Kidney (tissue), 14 donors: ENCODE results near the gene DUSP2. TPM values are rescaled to one million over a fixed set of nuclear protein-coding genes. Genes with fewer than 3 reads are reported as not detected.

Experiments used
- DNase-seq, 5 donors: peaks; one replicate each; pipeline ENCODE4 v3.0.0-alpha.2; 2013 to 2020
- FAIRE-seq: peaks from 2 replicates; lab custom pipeline; 2012; peaks lifted over from hg19 to GRCh38; lab: Jason Lieb, UNC
- H3K27ac ChIP-seq, 2 donors: one replicate each; pipeline ENCODE4 v1.7.0; 2013; ENCODE audit warnings: low read depth in 2 of 2, low read length in 2 of 2, inconsistent platforms in 1 of 2
- H3K27me3 ChIP-seq: one replicate; pipeline ENCODE4 v1.7.1; 2013; ENCODE audit warnings: low read length, inconsistent platforms; ENCODE audit not compliant: control insufficient read depth, insufficient read depth
- H3K36me3 ChIP-seq, 3 donors: one replicate each; pipeline versions ENCODE4 v1.7.0 to v1.7.1; 2013; ENCODE audit warnings: low read length in 3 of 3, control low read depth in 1 of 3, inconsistent platforms in 1 of 3; ENCODE audit not compliant: insufficient read depth in 3 of 3, control insufficient read depth in 2 of 3
- H3K4me1 ChIP-seq, 3 donors: one replicate each; pipeline versions ENCODE4 v1.7.0 to v1.7.1; 2013; ENCODE audit warnings: low read length in 3 of 3, inconsistent platforms in 1 of 3, low read depth in 1 of 3; ENCODE audit not compliant: control insufficient read depth in 2 of 3, insufficient read depth in 2 of 3
- H3K4me3 ChIP-seq, 3 donors: one replicate each; pipeline versions ENCODE4 v1.7.0 to v1.8.1; 2013; ENCODE audit warnings: low read length in 3 of 3, control low read depth in 1 of 3, inconsistent platforms in 1 of 3
- H3K9ac ChIP-seq, 3 donors: one replicate each; pipeline versions ENCODE4 v1.7.0 to v1.7.1; 2013; ENCODE audit warnings: low read length in 3 of 3, control low read depth in 1 of 3, inconsistent platforms in 1 of 3
- H3K9me3 ChIP-seq, 3 donors: one replicate each; pipeline versions ENCODE4 v1.7.0 to v1.7.1; 2013; ENCODE audit warnings: low read length in 3 of 3, control low read depth in 1 of 3, inconsistent platforms in 1 of 3; ENCODE audit not compliant: control insufficient read depth in 2 of 3, insufficient read depth in 1 of 3
- CTCF ChIP-seq: IDR thresholded peaks from 3 replicates; pipeline ENCODE4 v1.5.1; 2012; ENCODE audit warnings: mild to moderate bottlenecking, moderate library complexity, borderline replicate concordance; ENCODE audit not compliant: insufficient read depth; ENCODE audit errors: extremely low read depth
- intact Hi-C: fragments of 100-400 bp; cut with DNase I; formaldehyde crosslinking; loops from one replicate; pipeline ENCODE4 v1.11.1; 2022
- polyA plus RNA-seq: library from polyadenylated mRNA; stranded (reverse); fragments of 350-450 nt; fragmentation: Illumina TruSeq; extraction: RNeasy Lipid Tissue Mini Kit (QIAGEN cat#74804); gene quantifications from one replicate; pipeline ENCODE4 v1.2.3, GENCODE V29; 2014; ENCODE audit warnings: low read depth, low replicate concordance; ENCODE audit not compliant: insufficient read depth
- total RNA-seq: library from RNA; stranded (reverse); fragmentation: NEBNext Ultra II Directional; extraction: Animal tissue kit (Norgen Biotek cat#: 25700); gene quantifications from one replicate; pipeline ENCODE4 v1.2.1, GENCODE V29; 2021
- donor health status: control.
- donor health status: control.
- donor health status: control.
- donor health status: control.
- donor health status: control.
- donor health status: DM: yes; HTN: yes; CAD: no.
- donor health status: Normal renal cell carcinoma (clear cell type).

DUSP2 gene
- total and polyA plus RNA-seq, 2 donors from 2014 or later = 5.6 to 11.8 TPM

DNA sequence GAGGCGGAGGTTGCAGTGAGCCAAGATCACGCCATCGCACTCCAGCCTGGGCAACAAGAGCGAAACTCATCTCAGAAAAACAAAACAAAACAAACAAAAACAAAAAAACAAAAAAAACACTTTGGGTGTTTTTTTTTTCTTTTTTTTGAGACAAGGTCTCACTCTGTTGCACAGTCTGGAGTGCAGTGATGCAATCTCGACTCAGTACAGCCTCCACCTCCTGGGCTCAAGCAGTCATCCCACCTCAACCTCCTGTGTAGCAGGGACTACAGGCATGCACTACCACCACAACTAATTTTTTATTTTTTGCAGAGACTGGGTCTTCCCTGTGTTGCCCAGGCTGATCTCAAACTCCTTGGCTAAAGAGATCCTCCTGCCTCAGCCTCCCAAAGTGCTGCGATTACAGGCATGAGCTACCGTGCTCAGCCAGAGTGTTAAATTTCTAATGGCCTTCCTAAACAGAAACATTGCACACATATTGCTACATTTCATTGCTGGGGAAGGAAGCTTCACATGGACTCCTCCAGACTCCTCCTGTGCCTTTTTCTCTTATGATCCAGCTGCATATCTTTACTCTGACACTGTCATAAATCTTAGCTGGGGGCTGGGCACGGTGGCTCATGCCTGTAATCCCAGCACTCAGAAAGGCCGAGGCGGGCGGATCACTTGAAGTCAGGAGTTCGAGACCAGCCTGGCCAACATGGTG is 43.7 kb upstream of the DUSP2 start:
- TF ChIP-seq CTCF = no peak
- peaks cover 10 to 70% (median 51%) of the 10 kb centered on the region in 3 donors for H3K36me3 ChIP-seq
- FAIRE-seq = no peak
- H3K9me3 ChIP-seq = no peaks in the 10 kb centered on the region
- H3K4me3 ChIP-seq = no peak overlapping the region
- no peak for DNase-seq
- no peak overlapping the region for H3K9ac ChIP-seq
- no peak overlapping the region for H3K27ac ChIP-seq
- H3K4me1 ChIP-seq = no peaks in the 10 kb centered on the region
- intact Hi-C loops = no loop called here
- no peaks in the 10 kb centered on the region for H3K27me3 ChIP-seq

- peaks cover 8 to 47% (median 31%) of the 10 kb centered on the region in 3 donors for H3K36me3 ChIP-seq
- H3K4me3 ChIP-seq = no peak overlapping the region
- H3K27ac ChIP-seq = no peak overlapping the region
- H3K27me3 ChIP-seq = no peaks in the 10 kb centered on the region
- DNase-seq = no peak
- H3K4me1 ChIP-seq = no peaks in the 10 kb centered on the region
- no peaks in the 10 kb centered on the region for H3K9me3 ChIP-seq
- intact Hi-C loops = no loop called here
- no peak for TF ChIP-seq CTCF
- no peak overlapping the region for H3K9ac ChIP-seq
- FAIRE-seq = no peak
Measured at GRCh38 chr2:96186562-96186961, 41.3 kb upstream of the DUSP2 start.

DNA sequence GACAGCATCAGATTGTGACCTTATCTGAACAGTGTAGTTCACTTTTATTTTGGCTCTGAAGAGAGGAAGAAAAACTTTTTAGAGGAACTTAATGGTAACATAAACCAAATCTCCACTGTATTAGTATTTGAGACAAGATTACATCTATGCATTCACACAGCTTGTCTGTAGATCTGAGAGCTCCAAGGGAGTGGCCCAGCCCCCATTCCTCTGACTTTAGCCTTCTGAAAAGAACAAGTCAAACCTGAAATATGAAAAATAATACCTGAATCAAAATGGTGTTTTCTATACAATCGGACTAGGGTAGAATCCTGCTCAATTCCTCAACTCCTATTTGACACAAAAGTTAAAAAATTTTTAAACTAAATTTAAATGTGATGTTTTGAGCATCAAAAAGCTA is 40.3 kb upstream of the DUSP2 start:
- peaks cover 5 to 37% (median 27%) of the 10 kb centered on the region in 3 donors for H3K36me3 ChIP-seq

More for the DNA sequence above, 40.3 kb upstream of the DUSP2 start:
- FAIRE-seq (no peak), DNase-seq (no peak)
- TF ChIP-seq CTCF = no peak
- Histone ChIP-seq H3K9me3 (no peaks in the 10 kb centered on the region), H3K9ac (no peak overlapping the region), H3K27me3 (no peaks in the 10 kb centered on the region), H3K4me3 (no peak overlapping the region), H3K4me1 (no peaks in the 10 kb centered on the region), H3K27ac (no peak overlapping the region)
- intact Hi-C loops = no loop called here
